Fibroblast of skin of left biceps (primary cell): Measurements from ENCODE around the gene SUPT3H.
A peak's percentile ranks its signal among the peaks of the same experiment; 100 is the strongest.

Experiments used
- DNase-seq, 2 experiments: peaks; one replicate each; pipeline ENCODE4 v3.0.0-alpha.2; 2013; ENCODE audit warnings: low read depth in 2 of 2

The SUPT3H gene

GRCh38 chr6:45256697-45257695 is 120.7 kb downstream of the SUPT3H start:
- no peak for DNase-seq

GRCh38 chr6:45255434-45255833 is 122.3 kb downstream of the SUPT3H start:
- no peak for DNase-seq

- no peak for DNase-seq
Observed at GRCh38 chr6:45254253-45254652, 123.5 kb downstream of the SUPT3H start.

- no peak for DNase-seq
Observed at GRCh38 chr6:45253453-45253852, 124.3 kb downstream of the SUPT3H start.

- no peak for DNase-seq
Observed at GRCh38 chr6:45231660-45232059, 146.1 kb downstream of the SUPT3H start.

- no peak for DNase-seq
Observed at GRCh38 chr6:45229416-45229815, 148.3 kb downstream of the SUPT3H start.

- DNase-seq: no peak
Observed at GRCh38 chr6:45226081-45226480, 151.7 kb downstream of the SUPT3H start.

- DNase-seq: no peak
Observed at GRCh38 chr6:45222380-45222779, 155.4 kb downstream of the SUPT3H start.

GRCh38 chr6:45215759-45216158 is 162.0 kb downstream of the SUPT3H start:
- DNase-seq: no peak

GRCh38 chr6:45212976-45213375 is 164.8 kb downstream of the SUPT3H start:
- DNase-seq: no peak

- no peak for DNase-seq
Observed at GRCh38 chr6:45209762-45210161, 168.0 kb downstream of the SUPT3H start.

- DNase-seq: no peak
Observed at GRCh38 chr6:45206793-45207492, 170.8 kb downstream of the SUPT3H start.

- no peak for DNase-seq
Observed at GRCh38 chr6:45201484-45201883, 176.2 kb downstream of the SUPT3H start.

GRCh38 chr6:45200510-45200909 is 177.2 kb downstream of the SUPT3H start:
- DNase-seq: no peak

GRCh38 chr6:45199554-45199953 is 178.2 kb downstream of the SUPT3H start:
- DNase-seq: no peak

- no peak for DNase-seq
Observed at GRCh38 chr6:45196121-45196520, 181.6 kb downstream of the SUPT3H start.

GRCh38 chr6:45195137-45195536 is 182.6 kb downstream of the SUPT3H start:
- no peak for DNase-seq

GRCh38 chr6:45192556-45192955 is 185.2 kb downstream of the SUPT3H start:
- no peak for DNase-seq

- no peak for DNase-seq
Observed at GRCh38 chr6:45191414-45191813, 186.3 kb downstream of the SUPT3H start.

GRCh38 chr6:45187836-45188235 is 189.9 kb downstream of the SUPT3H start:
- DNase-seq: peak; percentile 13 to 24

- no peak for DNase-seq
Observed at GRCh38 chr6:45185403-45186251, 192.1 kb downstream of the SUPT3H start.

- DNase-seq: no peak
Observed at GRCh38 chr6:45184937-45185336, 192.8 kb downstream of the SUPT3H start.
